Lower lobe of right lung (tissue), 2 donors: ENCODE data around the gene OR14I1. TPM values are rescaled to one million over a fixed set of nuclear protein-coding genes. Genes with fewer than 3 reads are reported as not detected.

Experiments used
- ATAC-seq, 2 donors: fragments of 200-7000 bp; cut with Tn5 transposase; one replicate each; pipeline ENCODE4 v1.9.1; 2020 to 2022; ENCODE audit warnings: mild to moderate bottlenecking in 2 of 2, moderate library complexity in 2 of 2
- DNase-seq: peaks from one replicate; pipeline ENCODE4 v3.0.0-alpha.2; 2020
- H3K27ac ChIP-seq: fragments of 200-600 bp; one replicate; pipeline ENCODE4 v1.8.0; 2022
- H3K27me3 ChIP-seq: fragments of 200-600 bp; one replicate; pipeline ENCODE4 v1.8.0; 2022; ENCODE audit warnings: low read depth
- H3K36me3 ChIP-seq: fragments of 200-600 bp; one replicate; pipeline ENCODE4 v1.8.0; 2022; ENCODE audit warnings: mild to moderate bottlenecking
- H3K4me1 ChIP-seq: fragments of 200-600 bp; one replicate; pipeline ENCODE4 v1.8.0; 2022
- H3K4me3 ChIP-seq: fragments of 200-600 bp; one replicate; pipeline ENCODE4 v1.8.0; 2022; ENCODE audit warnings: mild to moderate bottlenecking
- H3K9me3 ChIP-seq: fragments of 200-600 bp; one replicate; pipeline ENCODE4 v1.8.0; 2022
- intact Hi-C: fragments of 100-400 bp; cut with DNase I; formaldehyde crosslinking; loops from one replicate; pipeline ENCODE4 v1.11.0; 2022
- total RNA-seq: library from RNA; stranded (reverse); fragmentation: NEBNext Ultra II Directional; extraction: Animal tissue kit (Norgen Biotek cat#: 25700); gene quantifications from one replicate; pipeline ENCODE4 v1.2.1, GENCODE V29; 2021
- TF ChIP-seq, protein P1 (sequence below): fragments of 200-600 bp; IDR thresholded peaks from one replicate; pipeline ENCODE4 v1.8.0; 2022; ENCODE audit warnings: antibody characterized with exemption, mild to moderate bottlenecking
- donor health status: DM: no; HTN: yes; CAD: no; lungs with severe emphysema.

OR14I1 gene
- total RNA-seq, 1 donor from 2014 or later = not detected

DNA sequence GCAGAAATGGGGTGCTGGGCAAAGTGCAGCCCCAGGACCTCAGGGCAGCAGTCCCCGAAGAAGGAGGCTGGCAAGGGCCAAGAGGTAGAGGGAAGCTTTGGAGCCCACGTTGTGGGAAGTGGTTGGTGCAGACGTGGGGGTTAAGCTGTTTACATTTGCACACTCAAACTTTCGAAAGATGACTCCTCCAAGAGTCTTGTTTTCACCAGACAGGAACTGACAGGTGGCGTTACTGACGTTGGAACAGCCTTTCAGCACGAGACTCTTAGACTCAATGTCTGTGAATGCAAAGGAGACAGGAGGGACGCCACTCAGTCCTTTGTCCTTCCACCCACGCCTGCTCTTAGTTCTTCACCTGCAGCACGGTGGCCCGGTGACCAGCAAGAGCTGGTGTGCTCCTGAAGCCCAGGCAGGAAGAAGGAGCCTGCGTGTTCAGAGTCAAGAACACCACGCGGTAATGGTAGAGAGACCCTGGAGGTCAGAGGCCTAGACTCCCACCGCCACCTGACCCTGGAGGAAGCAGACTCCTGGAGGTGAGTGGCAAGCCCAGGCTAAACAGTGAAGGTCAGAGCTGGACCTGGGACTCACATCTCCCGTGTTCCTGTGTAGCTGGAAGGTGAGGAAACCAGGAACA is 37.1 kb upstream of the OR14I1 start:
- H3K4me3 ChIP-seq = no peak overlapping the region
- peak; percentile 21 to 26 for ATAC-seq

DNA sequence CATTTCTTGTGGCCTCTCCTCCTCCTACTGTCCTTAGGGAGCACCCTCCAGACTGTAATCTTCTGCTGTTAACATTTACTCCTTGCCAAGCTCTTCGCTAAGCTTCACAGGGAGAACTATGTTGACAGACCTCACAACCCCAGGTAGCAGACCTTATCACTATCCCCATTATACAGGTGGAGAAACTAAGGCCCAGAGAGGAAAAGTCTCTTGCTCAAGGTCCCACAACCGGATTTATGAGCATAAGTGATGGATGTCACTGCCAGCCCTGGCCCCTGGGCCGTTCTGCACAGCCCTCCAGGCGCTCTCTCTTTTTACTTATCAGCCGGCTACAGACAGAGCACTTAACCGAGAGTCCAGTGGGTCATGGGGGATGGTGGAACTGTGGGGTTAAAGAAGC is 34.9 kb upstream of the OR14I1 start:
- no peak overlapping the region for H3K4me3 ChIP-seq
- no peaks in the 10 kb centered on the region for H3K27me3 ChIP-seq
- TF ChIP-seq, protein P1, sequence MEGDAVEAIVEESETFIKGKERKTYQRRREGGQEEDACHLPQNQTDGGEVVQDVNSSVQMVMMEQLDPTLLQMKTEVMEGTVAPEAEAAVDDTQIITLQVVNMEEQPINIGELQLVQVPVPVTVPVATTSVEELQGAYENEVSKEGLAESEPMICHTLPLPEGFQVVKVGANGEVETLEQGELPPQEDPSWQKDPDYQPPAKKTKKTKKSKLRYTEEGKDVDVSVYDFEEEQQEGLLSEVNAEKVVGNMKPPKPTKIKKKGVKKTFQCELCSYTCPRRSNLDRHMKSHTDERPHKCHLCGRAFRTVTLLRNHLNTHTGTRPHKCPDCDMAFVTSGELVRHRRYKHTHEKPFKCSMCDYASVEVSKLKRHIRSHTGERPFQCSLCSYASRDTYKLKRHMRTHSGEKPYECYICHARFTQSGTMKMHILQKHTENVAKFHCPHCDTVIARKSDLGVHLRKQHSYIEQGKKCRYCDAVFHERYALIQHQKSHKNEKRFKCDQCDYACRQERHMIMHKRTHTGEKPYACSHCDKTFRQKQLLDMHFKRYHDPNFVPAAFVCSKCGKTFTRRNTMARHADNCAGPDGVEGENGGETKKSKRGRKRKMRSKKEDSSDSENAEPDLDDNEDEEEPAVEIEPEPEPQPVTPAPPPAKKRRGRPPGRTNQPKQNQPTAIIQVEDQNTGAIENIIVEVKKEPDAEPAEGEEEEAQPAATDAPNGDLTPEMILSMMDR = no peak
- no peak overlapping the region for H3K27ac ChIP-seq
- H3K36me3 ChIP-seq = no peaks in the 10 kb centered on the region
- DNase-seq (no peak), ATAC-seq (no peak)
- no peaks in the 10 kb centered on the region for H3K9me3 ChIP-seq
- H3K4me1 ChIP-seq = no peaks in the 10 kb centered on the region
- intact Hi-C loops = no loop called here

More for the DNA sequence above, 37.1 kb upstream of the OR14I1 start:
- TF ChIP-seq, protein P1 = no peak
- H3K9me3 ChIP-seq = no peaks in the 10 kb centered on the region
- no peaks in the 10 kb centered on the region for H3K36me3 ChIP-seq
- intact Hi-C loops = no loop called here
- no peak overlapping the region for H3K27ac ChIP-seq
- no peak for DNase-seq
- H3K27me3 ChIP-seq = no peaks in the 10 kb centered on the region
- no peaks in the 10 kb centered on the region for H3K4me1 ChIP-seq

DNA sequence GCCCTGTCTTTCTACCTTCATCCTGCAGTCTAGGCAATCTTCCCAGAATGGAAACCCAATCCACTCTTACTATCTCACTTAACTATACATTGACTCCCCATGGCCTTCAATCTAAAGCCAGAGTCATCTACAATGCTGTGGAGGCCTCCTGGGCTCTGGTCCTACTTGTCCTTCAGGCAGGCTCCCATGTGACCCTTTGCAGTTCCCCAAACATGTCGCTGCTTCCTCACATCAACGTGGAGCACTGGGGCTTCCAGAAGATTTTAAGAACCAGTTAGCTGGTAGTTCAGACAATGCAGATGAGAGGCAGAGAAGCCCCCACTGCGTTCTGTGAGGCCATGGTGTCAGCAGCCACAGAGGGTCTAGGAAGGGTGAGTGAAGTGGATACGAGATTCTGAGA is 34.4 kb upstream of the OR14I1 start:
- TF ChIP-seq, protein P1 = no peak
- H3K27ac ChIP-seq = no peak overlapping the region
- ATAC-seq (no peak), DNase-seq (no peak)
- H3K36me3 ChIP-seq = no peaks in the 10 kb centered on the region
- no peaks in the 10 kb centered on the region for H3K4me1 ChIP-seq
- intact Hi-C loops = no loop called here
- H3K9me3 ChIP-seq = no peaks in the 10 kb centered on the region
- no peak overlapping the region for H3K4me3 ChIP-seq
- H3K27me3 ChIP-seq = no peaks in the 10 kb centered on the region

DNA sequence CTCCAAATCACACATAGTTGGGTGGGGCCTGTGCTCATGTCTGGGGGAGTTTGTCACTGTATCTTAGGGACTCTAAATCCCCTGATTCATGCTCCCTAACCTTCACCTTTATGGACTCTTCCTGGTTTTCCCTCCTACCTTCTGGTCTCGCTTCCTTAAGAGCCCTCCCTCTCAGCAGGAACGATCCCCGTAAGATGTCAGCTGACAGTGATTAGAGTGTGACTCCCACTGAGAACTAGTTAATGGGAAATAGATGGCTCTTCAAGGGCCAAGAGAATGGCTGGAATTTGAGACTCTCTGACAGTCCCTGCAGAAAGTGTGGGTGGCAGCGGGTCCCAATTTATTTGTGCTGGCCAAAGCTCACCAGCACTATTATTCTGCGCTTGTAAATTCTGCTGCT is 31.0 kb upstream of the OR14I1 start:
- no peaks in the 10 kb centered on the region for H3K9me3 ChIP-seq
- no peak overlapping the region for H3K27ac ChIP-seq
- intact Hi-C loops = no loop called here
- ATAC-seq (no peak), DNase-seq (no peak)
- no peaks in the 10 kb centered on the region for H3K4me1 ChIP-seq
- no peaks in the 10 kb centered on the region for H3K36me3 ChIP-seq
- no peaks in the 10 kb centered on the region for H3K27me3 ChIP-seq
- TF ChIP-seq, protein P1 = no peak
- H3K4me3 ChIP-seq = no peak overlapping the region

DNA sequence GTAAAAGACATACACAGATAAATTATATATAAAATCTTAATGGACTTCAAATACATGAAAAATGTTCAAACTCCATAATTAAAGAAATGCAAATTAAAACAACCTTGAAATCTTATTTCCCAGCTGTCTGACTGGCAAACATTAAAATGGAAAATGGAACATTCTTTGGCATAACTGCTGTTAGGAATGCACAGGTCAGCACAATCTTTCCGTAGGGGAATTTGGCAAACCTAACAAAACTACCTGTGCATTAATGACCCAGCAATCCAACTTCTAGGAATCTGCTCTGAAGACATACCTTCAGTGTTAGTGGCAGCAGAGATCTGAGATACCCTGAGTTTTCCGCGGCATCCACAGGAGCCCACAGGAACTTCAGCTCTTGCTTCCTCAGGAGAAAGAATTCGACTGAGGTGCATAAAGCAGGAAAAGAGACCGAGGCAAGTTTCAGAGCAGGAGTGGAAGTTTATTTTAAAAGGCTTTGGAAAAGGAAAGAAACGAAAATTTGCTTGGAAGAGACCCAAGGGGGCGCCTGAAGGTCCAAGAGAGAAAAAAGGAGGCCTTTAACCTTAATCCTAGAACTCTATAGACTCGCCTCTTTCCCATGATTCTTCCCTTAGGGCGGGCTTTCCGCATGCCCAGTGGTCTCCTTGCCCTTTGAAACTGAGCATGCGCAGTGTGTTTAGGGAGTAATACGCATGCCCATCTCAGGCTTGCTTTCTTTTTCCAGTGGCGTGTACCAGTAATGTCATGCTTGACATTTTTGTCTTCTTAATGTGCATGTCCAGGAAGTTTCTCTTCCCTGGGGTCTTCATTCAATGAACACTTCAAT is 28.2 kb upstream of the OR14I1 start:
- no peaks in the 10 kb centered on the region for H3K27me3 ChIP-seq
- intact Hi-C loops = no loop called here
- H3K9me3 ChIP-seq = no peaks in the 10 kb centered on the region
- ATAC-seq (no peak), DNase-seq (no peak)
- H3K4me3 ChIP-seq = no peak overlapping the region
- TF ChIP-seq, protein P1 = no peak
- no peak overlapping the region for H3K27ac ChIP-seq
- no peaks in the 10 kb centered on the region for H3K4me1 ChIP-seq
- no peaks in the 10 kb centered on the region for H3K36me3 ChIP-seq
